ENCODE measurements around the gene RNASE3.

GRCh38 chr14:20907214-20907613 lies 16.0 kb downstream of the RNASE3 start:
- TF ChIP-seq CTCF (IDR thresholded peaks at IDR 0.05 in 2 of 3, conservative IDR thresholded peaks at IDR 0.05 in 1 of 3; ENCODE audit: borderline replicate concordance in 1 of 3, insufficient read depth in 1 of 3, low read depth in 2 of 3, low read length in 2 of 3): no peak
- TF ChIP-seq MAX (IDR thresholded peaks at IDR 0.05): no peak
- TF ChIP-seq POLR2A (IDR thresholded peaks at IDR 0.05; ENCODE audit: borderline replicate concordance, extremely low read depth, insufficient read depth, insufficient read length): no peak
- no peak for TF ChIP-seq EZH2 (IDR thresholded peaks at IDR 0.05)
- TF ChIP-seq YY1 (IDR thresholded peaks at IDR 0.05; ENCODE audit: extremely low read depth, insufficient replicate concordance, low read depth, low read length): no peak
- no peak for TF ChIP-seq TCF7L2 (IDR thresholded peaks at IDR 0.05; ENCODE audit: borderline replicate concordance, extremely low read depth, insufficient read depth, insufficient read length)

All from HCT116 (cell line).